Esophagus squamous epithelium (tissue), 5 donors: ENCODE results near the gene SEC16B. TPM values are rescaled to one million over a fixed set of nuclear protein-coding genes. Genes with fewer than 3 reads are reported as not detected.

Experiments used
- DNase-seq: peaks from one replicate; lab custom pipeline; 2025; lab: John Stamatoyannopoulos, UW
- H3K27ac ChIP-seq, 4 donors: fragments of 200-600 bp; sonication (generic); one replicate each; pipeline ENCODE4 v1.5.1; 2016 to 2019; ENCODE audit warnings: mild to moderate bottlenecking in 1 of 4
- H3K27me3 ChIP-seq, 4 donors: fragments of 200-600 bp; sonication (generic); 1 replicate in 3 of 4; 2 replicates in 1 of 4; pipeline versions ENCODE4 v1.5.1 to v1.6.0; 2017 to 2021; ENCODE audit warnings: antibody characterized with exemption in 1 of 4
- H3K36me3 ChIP-seq, 3 donors: fragments of 200-600 bp; sonication (generic); one replicate each; pipeline ENCODE4 v1.5.1; 2016 to 2019
- H3K4me1 ChIP-seq, 3 donors: fragments of 200-600 bp; sonication (generic); one replicate each; pipeline ENCODE4 v1.5.1; 2017 to 2019
- H3K4me3 ChIP-seq, 4 donors: fragments of 200-600 bp; sonication (generic); 1 replicate in 3 of 4; 2 replicates in 1 of 4; pipeline ENCODE4 v1.5.1; 2016 to 2019; ENCODE audit warnings: mild to moderate bottlenecking in 2 of 4, moderate library complexity in 1 of 4
- H3K9me3 ChIP-seq, 3 donors: fragments of 200-600 bp; sonication (generic); one replicate each; pipeline ENCODE4 v1.5.1; 2016 to 2019
- CTCF ChIP-seq, 6 experiments: fragments of 450-650 bp in 4 of 6; fragments of 200-600 bp in 2 of 6; sonication (generic) in 2 of 6; IDR thresholded peaks; one replicate each; pipeline ENCODE4 v1.5.1; 2016 to 2019; ENCODE audit warnings: antibody characterized with exemption in 6 of 6, mild to moderate bottlenecking in 4 of 6, moderate library complexity in 4 of 6
- POLR2A ChIP-seq, 4 donors: fragments of 450-650 bp; IDR thresholded peaks; one replicate each; pipeline ENCODE4 v1.6.1; 2017; ENCODE audit warnings: antibody characterized with exemption in 4 of 4, mild to moderate bottlenecking in 4 of 4, moderate library complexity in 3 of 4
- WGBS, 2 donors: methylation state at CpG; one replicate each; pipeline ENCODE4 v1.1.5; 2018; 5-methylcytosine and 5-hydroxymethylcytosine counted together
- intact Hi-C: fragments of 100-400 bp; cut with DNase I; formaldehyde crosslinking; loops from one replicate; pipeline ENCODE4 v1.15.0; 2022
- total RNA-seq, 4 donors: library from RNA; depleted of rRNA; stranded (reverse); fragments of >200 nt; gene quantifications; one replicate each; pipeline ENCODE4 v1.1.0, GENCODE V29; 2016
- donor health status: DM: yes; HTN: yes; CAD: no.

The SEC16B gene
- total RNA-seq, 4 donors from 2014 or later, result 0.61 to 2.1 (median 1.3) TPM

- Histone ChIP-seq H3K36me3 (peaks cover 0 to 57% (median 5%) of the 10 kb centered on the region in 3 donors), H3K9me3 (no peaks in the 10 kb centered on the region), H3K27ac (no peak overlapping the region), H3K4me3 (no peak overlapping the region), H3K4me1 (peaks cover 0 to 3% (median 0%) of the 10 kb centered on the region in 3 donors), H3K27me3 (no peaks in the 10 kb centered on the region)
- intact Hi-C loops, result no loop called here
- 78 to 84% methylated on average over 4 of the region's 8 CpGs for WGBS, 2 donors
- no peak for DNase-seq
- TF ChIP-seq POLR2A (IDR thresholded peaks at IDR 0.05) (no peak), CTCF (IDR thresholded peaks at IDR 0.05) (no peak)
Measured at GRCh38 chr1:177932123-177932522, 37.7 kb downstream of the SEC16B start.

GRCh38 chr1:177928952-177929351, 40.9 kb downstream of the SEC16B start:
- intact Hi-C loops, result no loop called here
- no peak for TF ChIP-seq POLR2A (IDR thresholded peaks at IDR 0.05)
- TF ChIP-seq CTCF (IDR thresholded peaks at IDR 0.05), result no peak
- Histone ChIP-seq H3K27ac (no peak overlapping the region), H3K4me1 (peaks cover 0 to 5% (median 0%) of the 10 kb centered on the region in 3 donors), H3K27me3 (no peaks in the 10 kb centered on the region), H3K36me3 (peaks cover 0 to 42% (median 5%) of the 10 kb centered on the region in 3 donors), H3K4me3 (no peak overlapping the region), H3K9me3 (no peaks in the 10 kb centered on the region)
- no peak for DNase-seq
- WGBS, 2 donors, result 66 to 74% methylated on average over 2 of the region's 2 CpGs

GRCh38 chr1:177928194-177928593, 41.7 kb downstream of the SEC16B start:
- TF ChIP-seq POLR2A (IDR thresholded peaks at IDR 0.05) (no peak), CTCF (IDR thresholded peaks at IDR 0.05) (no peak)
- 86 to 87% methylated on average over 2 of the region's 2 CpGs for WGBS, 2 donors
- Histone ChIP-seq H3K4me1 (peaks cover 0 to 5% (median 0%) of the 10 kb centered on the region in 3 donors), H3K27me3 (no peaks in the 10 kb centered on the region), H3K9me3 (no peaks in the 10 kb centered on the region), H3K4me3 (no peak overlapping the region), H3K36me3 (peaks cover 0 to 37% (median 5%) of the 10 kb centered on the region in 3 donors), H3K27ac (no peak overlapping the region)
- DNase-seq, result no peak
- intact Hi-C loops, result no loop called here

GRCh38 chr1:177927021-177927596, 42.7 kb downstream of the SEC16B start:
- peaks cover 0 to 26% (median under 1%) of the 10 kb centered on the region in 3 donors for H3K36me3 ChIP-seq
- no peaks in the 10 kb centered on the region for H3K27me3 ChIP-seq
- no peaks in the 10 kb centered on the region for H3K9me3 ChIP-seq
- TF ChIP-seq POLR2A (IDR thresholded peaks at IDR 0.05), result no peak
- no peak for TF ChIP-seq CTCF (IDR thresholded peaks at IDR 0.05)
- WGBS, 2 donors, result 33 to 56% methylated on average over 3 to 5 of the region's 5 CpGs
- peaks cover 0 to 5% (median 0%) of the 10 kb centered on the region in 3 donors for H3K4me1 ChIP-seq
- DNase-seq, result no peak
- H3K4me3 ChIP-seq, result no peak overlapping the region
- H3K27ac ChIP-seq, result peak overlapping the region in 1 of 4 donors; percentile 26
- intact Hi-C loops, result no loop called here

- H3K9me3 ChIP-seq, result no peaks in the 10 kb centered on the region
- intact Hi-C loops, result no loop called here
- H3K4me1 ChIP-seq, result peaks cover 0 to 5% (median 0%) of the 10 kb centered on the region in 3 donors
- peaks cover 0 to 21% (median 0%) of the 10 kb centered on the region in 3 donors for H3K36me3 ChIP-seq
- TF ChIP-seq CTCF (IDR thresholded peaks at IDR 0.05) (no peak), POLR2A (IDR thresholded peaks at IDR 0.05) (no peak)
- no peaks in the 10 kb centered on the region for H3K27me3 ChIP-seq
- H3K27ac ChIP-seq, result peak overlapping the region in 2 of 4 donors; percentile 26 to 49
- no peak overlapping the region for H3K4me3 ChIP-seq
- DNase-seq, result no peak
Measured at GRCh38 chr1:177926201-177926600, 43.7 kb downstream of the SEC16B start.
